Activated gamma-delta T cell treated with anti-CD3 and anti-CD28 coated beads, Interleukin-2, amount 50 U/mL, for 16 hours (primary cell): ENCODE results near the gene PNPO.
A peak's percentile ranks its signal among the peaks of the same experiment; 100 is the strongest.

Source experiments
- DNase-seq: peaks from one replicate; pipeline ENCODE4 v3.0.0-alpha.2; 2020; ENCODE audit warnings: low read depth

PNPO gene

GRCh38 chr17:47941246-47942095 lies at the start of gene PNPO:
TSS of gene PNPO (plus strand) at chr17:47941571. CDS start at chr17:47941676, 105 bp downstream.
- peak; percentile 89 for DNase-seq

GRCh38 chr17:47894498-47895346 lies 46.6 kb upstream of the PNPO start:
- DNase-seq, result no peak

DNA sequence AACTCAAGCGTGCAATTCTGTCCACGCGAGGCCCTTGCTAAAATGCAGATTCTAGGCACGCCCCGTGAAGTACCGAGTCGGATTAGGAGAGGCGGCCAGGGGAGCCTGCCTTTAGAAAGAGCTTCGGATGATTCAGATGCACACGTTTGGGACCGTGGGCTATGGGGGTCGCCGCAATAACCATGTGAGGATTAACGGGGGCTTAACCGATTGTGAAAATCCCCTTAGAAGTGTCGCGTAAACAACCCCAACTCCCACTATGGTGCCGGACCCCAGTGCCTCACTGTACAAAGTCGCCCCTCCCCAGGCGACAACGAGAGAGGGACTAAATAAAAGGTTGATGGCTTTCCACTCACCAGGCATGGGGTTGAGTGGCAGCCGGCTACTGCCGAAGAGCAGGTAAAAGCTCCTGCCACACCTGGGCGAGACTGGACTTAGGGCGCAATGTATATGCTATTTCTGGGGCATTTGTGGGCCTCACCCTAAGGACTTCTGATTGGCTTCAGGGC lies 46.0 kb upstream of the PNPO start:
- DNase-seq, result peak; percentile 6

DNA sequence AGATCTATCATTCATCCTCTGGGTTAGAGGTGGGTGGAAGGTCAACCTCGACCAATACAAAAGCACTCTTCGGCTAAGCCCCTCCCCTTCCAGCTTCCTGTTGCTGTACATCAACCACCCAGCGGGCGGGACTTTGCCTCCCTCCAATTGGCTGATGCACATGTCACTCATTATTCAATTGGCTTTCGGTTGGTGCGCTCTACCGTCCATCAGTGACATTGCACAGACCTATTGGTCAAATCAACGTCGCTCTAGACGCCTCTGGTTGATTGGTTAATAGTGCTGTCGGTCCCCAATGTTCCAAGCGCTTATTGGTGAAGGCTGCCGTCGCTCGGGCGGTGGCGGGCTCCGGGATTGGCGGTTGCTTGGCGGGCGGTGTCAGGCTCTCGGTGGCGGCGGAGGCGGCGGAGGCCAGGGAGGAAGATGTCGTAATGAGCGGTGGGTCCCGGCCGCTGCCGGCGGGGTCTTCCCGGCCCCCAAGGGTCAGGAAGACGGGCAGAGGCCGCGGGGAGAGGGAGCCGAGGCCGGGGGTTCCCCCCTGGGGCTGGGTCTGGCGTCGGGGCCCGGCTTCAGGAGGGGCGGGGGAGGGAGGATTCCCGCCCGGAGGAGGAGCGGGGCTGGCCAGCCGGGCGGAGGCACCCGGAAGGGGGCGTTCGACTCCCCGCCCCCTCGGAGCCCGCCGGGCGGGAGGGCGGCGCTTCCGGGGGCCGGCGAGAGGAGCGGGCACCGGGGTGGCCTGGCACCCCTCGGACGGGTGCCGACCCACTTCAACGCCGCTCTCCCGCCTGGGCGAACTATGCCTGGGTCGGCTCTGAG lies 45.3 kb upstream of the PNPO start, which contains the start of gene SP2:
TSS of gene SP2 (plus strand) at position 381 of the 816 bp plus-strand sequence. CDS start at position 432, 51 bp downstream.
- DNase-seq, result peak; percentile 98

DNA sequence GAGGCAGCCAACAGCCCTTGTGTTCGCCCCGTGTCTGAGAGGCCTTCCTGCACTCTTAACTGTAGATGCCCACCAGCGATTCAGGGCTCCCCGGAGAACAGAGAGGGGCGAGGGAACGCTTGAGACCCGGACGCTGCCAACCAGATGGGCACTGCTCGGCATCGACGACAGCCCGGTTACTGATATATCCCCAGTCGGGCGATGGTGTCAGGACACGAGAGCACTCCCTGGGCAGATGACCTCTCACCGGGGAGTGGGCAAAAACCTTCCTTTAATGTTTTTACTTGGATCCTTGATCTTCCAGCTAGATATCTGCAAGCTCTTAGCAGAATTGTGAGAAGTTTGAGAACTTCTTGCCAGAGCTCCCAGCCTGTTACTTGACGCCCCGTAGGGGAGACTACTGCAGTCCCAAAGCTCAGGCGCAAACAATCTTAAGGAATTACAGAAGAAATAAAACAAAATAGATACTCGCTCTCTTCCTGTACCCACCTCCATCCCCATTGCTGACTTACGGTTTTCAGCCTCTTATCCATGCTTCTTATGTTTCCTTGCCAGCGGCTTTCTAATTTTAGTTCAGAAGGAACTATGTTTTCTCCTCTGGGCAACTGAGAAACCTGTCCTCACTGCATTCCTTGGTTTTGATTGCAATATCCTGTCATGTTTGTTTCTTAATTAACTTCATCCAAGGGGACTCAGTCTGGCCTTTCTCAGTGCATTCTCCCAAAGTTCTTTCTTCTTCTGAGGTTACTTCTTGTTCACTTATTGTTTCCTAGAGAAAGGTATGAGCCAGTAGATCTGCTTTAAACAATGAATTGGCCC lies 44.5 kb upstream of the PNPO start:
- peak; percentile 5 for DNase-seq

DNA sequence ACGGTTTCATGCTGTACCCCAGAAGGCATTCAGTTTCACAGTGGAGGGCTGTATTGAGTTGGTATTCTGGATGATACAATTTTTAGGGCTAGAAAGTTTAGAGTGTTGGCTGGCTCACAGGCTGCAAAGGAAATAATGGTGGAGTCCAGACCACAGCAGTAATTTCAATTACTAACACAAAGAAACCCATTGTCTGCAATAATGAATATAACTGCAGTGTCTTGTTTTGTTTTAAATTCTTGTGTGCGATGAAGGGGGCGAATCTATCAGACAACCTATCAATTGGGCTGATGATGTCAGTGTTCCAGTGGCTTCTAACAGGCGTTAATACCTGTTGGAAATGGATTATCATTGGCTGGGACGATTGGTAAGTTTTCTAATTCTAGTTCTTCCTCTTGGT lies 43.8 kb upstream of the PNPO start:
- no peak for DNase-seq

DNA sequence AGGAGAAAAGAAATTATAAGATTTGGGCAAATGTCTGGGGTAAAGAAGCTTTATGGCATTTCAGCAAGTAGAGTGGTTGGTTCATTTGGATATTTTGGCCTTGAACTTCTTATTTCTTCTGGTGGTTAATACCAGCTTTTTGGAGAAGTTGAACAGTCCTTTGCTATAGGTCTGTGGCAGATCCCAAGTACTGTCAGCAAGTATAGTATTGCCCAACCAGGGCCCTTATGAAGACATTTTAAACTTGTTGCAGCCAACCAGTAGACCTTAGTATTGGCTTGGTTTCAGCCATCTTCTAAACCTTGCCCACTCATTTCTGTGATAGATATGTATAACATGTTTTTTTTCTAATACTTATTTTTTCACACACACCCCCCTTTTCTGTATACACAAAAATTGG lies 43.1 kb upstream of the PNPO start:
- no peak for DNase-seq

- no peak for DNase-seq
Measured at GRCh38 chr17:47899643-47900042, 41.7 kb upstream of the PNPO start.

- no peak for DNase-seq
Measured at GRCh38 chr17:47901423-47901822, 39.9 kb upstream of the PNPO start.

DNA sequence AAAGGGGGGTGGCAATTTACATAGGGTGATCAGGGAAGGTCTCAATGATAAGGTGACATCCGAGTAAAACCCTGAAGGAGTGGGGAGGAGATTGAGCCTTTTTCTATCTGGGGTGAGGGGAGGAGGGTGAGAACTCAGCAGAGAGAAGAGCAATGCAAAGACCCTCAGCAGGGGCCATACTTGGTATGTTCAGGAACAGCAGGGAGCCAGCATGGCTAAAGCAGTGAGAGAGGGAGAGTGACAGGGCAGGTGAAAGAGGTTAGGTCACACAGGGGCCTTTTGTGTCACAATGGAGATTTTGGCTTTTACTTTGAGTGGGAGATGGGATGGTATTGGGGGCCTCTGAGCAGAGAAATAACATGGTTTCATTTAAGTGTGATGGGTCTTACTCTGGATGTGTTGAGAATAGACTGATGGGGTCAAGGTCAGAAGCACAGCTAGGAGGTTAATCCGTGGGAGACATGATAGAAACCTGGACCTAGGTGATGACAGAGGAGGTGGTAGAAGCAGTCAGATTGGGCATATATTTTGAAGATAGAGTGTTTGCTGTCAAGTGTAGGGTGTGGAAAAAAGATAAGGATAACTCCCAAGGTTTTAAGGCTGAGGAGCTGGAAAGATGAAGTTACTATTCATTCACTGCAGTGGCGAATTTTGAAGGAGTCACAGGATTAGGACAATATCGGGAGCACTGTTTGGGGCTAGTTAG lies 39.2 kb upstream of the PNPO start:
- DNase-seq, result no peak

GRCh38 chr17:47905221-47905733 lies 36.1 kb upstream of the PNPO start:
- DNase-seq, result no peak

GRCh38 chr17:47906443-47906842 lies 34.9 kb upstream of the PNPO start:
- no peak for DNase-seq

DNA sequence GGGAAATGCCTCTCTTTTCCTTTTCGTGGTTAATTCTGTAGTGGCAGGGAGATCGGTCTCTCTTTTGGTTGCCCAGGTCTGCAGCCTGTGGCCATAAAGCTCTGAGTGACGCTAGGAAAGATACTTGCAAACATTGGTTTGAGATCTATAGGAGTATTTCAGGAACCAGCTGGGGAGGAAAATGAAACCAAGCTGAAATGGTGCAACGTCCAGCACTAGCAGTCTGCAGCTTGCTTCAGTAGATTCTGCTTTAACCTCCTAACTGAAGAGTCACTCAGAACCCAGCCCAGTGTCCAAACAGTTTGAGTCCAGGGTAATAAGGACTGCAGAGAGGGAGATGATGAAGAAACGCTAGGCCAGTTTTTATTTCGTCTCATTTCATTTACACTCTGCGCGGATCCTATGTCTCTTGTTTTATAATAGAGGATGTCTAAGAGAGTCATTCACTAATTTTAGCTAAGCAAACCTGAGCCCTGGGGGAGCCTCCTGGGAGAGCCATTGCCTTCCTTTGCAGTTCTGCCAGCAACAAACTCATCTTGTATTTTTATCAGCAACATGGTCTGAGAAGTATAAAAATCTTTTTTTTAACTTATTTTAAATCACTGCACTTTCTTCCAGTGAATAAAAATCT lies 33.3 kb upstream of the PNPO start:
- DNase-seq, result no peak

DNA sequence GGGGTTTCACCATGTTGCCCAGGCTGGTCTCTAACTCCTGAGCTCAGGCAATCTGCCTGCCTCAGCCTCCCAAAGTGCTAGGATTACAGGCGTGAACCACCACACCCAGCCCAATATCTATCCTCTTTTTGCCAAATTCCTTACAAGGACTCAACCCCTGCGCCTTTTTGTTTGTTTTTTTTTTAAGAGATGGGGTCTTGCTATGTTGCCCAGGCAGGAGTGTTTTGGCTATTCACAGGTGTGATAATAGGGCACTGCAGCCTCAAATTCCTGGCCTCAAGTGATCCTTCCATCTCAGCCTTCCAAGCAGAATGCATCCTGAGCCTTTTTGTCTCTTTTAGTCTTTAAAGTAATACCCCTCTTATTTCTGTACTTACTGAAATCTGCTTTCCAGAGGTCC lies 28.3 kb upstream of the PNPO start:
- DNase-seq, result no peak

- DNase-seq, result no peak
Measured at GRCh38 chr17:47914306-47914948, 26.9 kb upstream of the PNPO start.

DNA sequence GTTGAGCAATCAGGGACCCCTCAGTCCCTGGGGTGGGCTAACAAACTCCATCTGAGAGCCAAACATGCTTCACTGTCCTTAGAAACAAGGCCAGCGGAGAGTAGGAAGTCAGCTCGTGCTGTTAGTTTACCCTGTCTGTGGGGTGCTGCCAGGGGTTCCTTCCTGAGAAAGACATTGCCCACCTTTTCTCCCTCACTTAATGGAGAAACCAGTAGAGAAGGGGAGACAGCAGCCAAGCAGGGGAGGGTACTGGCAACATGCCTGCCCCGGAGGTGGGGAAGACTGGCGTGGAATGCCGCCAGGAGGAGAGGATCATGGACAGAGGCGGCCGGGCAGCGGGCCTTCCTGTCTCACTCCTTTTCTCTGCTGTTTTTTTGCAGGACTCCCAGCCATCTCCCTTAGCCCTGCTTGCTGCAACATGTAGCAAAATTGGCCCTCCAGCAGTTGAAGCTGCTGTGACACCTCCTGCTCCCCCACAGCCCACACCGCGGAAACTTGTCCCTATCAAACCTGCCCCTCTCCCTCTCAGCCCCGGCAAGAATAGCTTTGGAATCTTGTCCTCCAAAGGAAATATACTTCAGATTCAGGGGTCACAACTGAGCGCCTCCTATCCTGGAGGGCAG lies 25.5 kb upstream of the PNPO start:
- no peak for DNase-seq

DNA sequence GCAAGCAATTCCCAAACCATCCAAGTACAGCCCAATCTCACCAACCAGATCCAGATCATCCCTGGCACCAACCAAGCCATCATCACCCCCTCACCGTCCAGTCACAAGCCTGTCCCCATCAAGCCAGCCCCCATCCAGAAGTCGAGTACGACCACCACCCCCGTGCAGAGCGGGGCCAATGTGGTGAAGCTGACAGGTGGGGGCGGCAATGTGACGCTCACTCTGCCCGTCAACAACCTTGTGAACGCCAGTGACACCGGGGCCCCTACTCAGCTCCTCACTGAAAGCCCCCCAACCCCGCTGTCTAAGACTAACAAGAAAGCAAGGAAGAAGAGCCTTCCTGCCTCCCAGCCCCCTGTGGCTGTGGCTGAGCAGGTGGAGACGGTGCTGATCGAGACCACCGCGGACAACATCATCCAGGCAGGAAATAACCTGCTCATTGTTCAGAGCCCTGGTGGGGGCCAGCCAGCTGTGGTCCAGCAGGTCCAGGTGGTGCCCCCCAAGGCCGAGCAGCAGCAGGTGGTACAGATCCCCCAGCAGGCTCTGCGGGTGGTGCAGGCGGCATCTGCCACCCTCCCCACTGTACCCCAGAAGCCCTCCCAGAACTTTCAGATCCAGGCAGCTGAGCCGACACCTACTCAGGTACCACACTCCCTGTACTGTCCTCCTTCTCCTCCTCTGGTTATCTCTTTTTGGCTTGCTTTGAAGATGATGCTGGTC lies 24.7 kb upstream of the PNPO start:
- no peak for DNase-seq

- no peak for DNase-seq
Measured at GRCh38 chr17:47917581-47917980, 23.8 kb upstream of the PNPO start.
